HepG2 (cell line): ENCODE measurements around the gene THSD1. TPM values are rescaled to one million over a fixed set of nuclear protein-coding genes. Genes with fewer than 3 reads are reported as not detected.

ENCODE experiments used
- BATF2 ChIP-seq: sonication (generic); formaldehyde crosslinking; IDR thresholded peaks from 2 replicates; pipeline ENCODE4 v1.8.0; 2022; ENCODE audit warnings: mild to moderate bottlenecking, missing genetic modification reagents, moderate library complexity
- HOXD1 ChIP-seq: sonication (generic); formaldehyde crosslinking; IDR thresholded peaks from 2 replicates; pipeline ENCODE4 v1.5.0; 2020; ENCODE audit warnings: missing genetic modification reagents
- KIAA2018 ChIP-seq: sonication (generic); formaldehyde crosslinking; IDR thresholded peaks from 2 replicates; pipeline ENCODE4 v1.5.0; 2020; ENCODE audit warnings: mild to moderate bottlenecking, missing genetic modification reagents, borderline replicate concordance
- ZNF121 ChIP-seq: sonication (generic); formaldehyde crosslinking; IDR thresholded peaks from 2 replicates; pipeline ENCODE4 v1.5.0; 2020; ENCODE audit warnings: mild to moderate bottlenecking, missing genetic modification reagents
- ZNF710 ChIP-seq: sonication (generic); formaldehyde crosslinking; IDR thresholded peaks from 2 replicates; pipeline ENCODE4 v1.5.0; 2020; ENCODE audit warnings: mild to moderate bottlenecking, missing genetic modification reagents, borderline replicate concordance
- polyA plus RNA-seq, 8 experiments: library from polyadenylated mRNA; depleted of rRNA in 3 of 8; stranded (reverse) in 7 of 8; unstranded in 1 of 8; fragments of >200 nt; fragmentation: Illumina TruSeq in 4 of 8; extraction: Trizol in 4 of 8; gene quantifications; 2 replicates each; pipeline versions ENCODE4 v1.2.1 to v1.2.3, GENCODE V29; 2011 to 2016; ENCODE audit warnings: low read depth in 4 of 8, missing spikeins in 1 of 8, mixed read lengths in 1 of 8; ENCODE audit not compliant: insufficient read depth in 1 of 8
- total RNA-seq, 5 experiments: library from RNA; depleted of rRNA; stranded (reverse); fragments of >200 nt; fragmentation: Illumina TruSeq; extraction: Trizol; gene quantifications; 2 replicates each; pipeline ENCODE4 v1.2.3, GENCODE V29; 2016; ENCODE audit warnings: low read depth in 1 of 5
- TF ChIP-seq, protein P1 (sequence below): IDR thresholded peaks from 2 replicates; pipeline ENCODE4 v1.6.1; 2016
- TF ChIP-seq, protein P2 (sequence below): sonication (generic); formaldehyde crosslinking; IDR thresholded peaks from 2 replicates; pipeline ENCODE4 v1.5.1; 2020; ENCODE audit warnings: missing genetic modification reagents, mild to moderate bottlenecking, borderline replicate concordance
- TF ChIP-seq, protein P3 (sequence below): sonication (generic); formaldehyde crosslinking; IDR thresholded peaks from 2 replicates; pipeline ENCODE4 v1.4.0; 2020; ENCODE audit warnings: missing genetic modification reagents, mild to moderate bottlenecking, borderline replicate concordance
- TF ChIP-seq, protein P4 (sequence below): sonication (generic); formaldehyde crosslinking; IDR thresholded peaks from 2 replicates; pipeline ENCODE4 v1.8.0; 2023; ENCODE audit warnings: mild to moderate bottlenecking, missing genetic modification reagents

The THSD1 gene
- total and polyA plus RNA-seq, 2 of the 13 experiments (the other 11 are each of a cell fraction or from before 2014, with no cell fraction given), result 0.11 to 0.15 TPM

- TF ChIP-seq KIAA2018 (CRISPR knock-in tag) (no peak), ZNF710 (peak; percentile 85), HOXD1 (no peak), BATF2 (CRISPR knock-in tag) (0 out of 2 replicates have a peak, but pooled peaks have one; percentile 56), ZNF121 (no peak)
- TF ChIP-seq, protein P1, sequence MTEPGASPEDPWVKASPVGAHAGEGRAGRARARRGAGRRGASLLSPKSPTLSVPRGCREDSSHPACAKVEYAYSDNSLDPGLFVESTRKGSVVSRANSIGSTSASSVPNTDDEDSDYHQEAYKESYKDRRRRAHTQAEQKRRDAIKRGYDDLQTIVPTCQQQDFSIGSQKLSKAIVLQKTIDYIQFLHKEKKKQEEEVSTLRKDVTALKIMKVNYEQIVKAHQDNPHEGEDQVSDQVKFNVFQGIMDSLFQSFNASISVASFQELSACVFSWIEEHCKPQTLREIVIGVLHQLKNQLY (CRISPR knock-in tag), result no peak
- TF ChIP-seq, protein P2, sequence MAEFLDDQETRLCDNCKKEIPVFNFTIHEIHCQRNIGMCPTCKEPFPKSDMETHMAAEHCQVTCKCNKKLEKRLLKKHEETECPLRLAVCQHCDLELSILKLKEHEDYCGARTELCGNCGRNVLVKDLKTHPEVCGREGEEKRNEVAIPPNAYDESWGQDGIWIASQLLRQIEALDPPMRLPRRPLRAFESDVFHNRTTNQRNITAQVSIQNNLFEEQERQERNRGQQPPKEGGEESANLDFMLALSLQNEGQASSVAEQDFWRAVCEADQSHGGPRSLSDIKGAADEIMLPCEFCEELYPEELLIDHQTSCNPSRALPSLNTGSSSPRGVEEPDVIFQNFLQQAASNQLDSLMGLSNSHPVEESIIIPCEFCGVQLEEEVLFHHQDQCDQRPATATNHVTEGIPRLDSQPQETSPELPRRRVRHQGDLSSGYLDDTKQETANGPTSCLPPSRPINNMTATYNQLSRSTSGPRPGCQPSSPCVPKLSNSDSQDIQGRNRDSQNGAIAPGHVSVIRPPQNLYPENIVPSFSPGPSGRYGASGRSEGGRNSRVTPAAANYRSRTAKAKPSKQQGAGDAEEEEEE, result no peak
- TF ChIP-seq, protein P3, sequence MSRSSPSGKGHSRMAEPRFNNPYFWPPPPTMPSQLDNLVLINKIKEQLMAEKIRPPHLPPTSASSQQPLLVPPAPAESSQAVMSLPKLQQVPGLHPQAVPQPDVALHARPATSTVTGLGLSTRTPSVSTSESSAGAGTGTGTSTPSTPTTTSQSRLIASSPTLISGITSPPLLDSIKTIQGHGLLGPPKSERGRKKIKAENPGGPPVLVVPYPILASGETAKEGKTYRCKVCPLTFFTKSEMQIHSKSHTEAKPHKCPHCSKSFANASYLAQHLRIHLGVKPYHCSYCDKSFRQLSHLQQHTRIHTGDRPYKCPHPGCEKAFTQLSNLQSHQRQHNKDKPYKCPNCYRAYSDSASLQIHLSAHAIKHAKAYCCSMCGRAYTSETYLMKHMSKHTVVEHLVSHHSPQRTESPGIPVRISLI, result peak; percentile 35; the same call in 1 of the 2 replicates
- TF ChIP-seq, protein P4, sequence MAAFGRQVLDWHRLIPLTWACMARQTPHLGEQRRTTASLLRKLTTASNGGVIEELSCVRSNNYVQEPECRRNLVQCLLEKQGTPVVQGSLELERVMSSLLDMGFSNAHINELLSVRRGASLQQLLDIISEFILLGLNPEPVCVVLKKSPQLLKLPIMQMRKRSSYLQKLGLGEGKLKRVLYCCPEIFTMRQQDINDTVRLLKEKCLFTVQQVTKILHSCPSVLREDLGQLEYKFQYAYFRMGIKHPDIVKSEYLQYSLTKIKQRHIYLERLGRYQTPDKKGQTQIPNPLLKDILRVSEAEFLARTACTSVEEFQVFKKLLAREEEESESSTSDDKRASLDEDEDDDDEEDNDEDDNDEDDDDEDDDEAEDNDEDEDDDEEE (CRISPR knock-in tag), result peak; percentile 79
Observed at GRCh38 chr13:52450012-52450792, 44.2 kb upstream of the THSD1 start, which contains the start of gene VPS36 (continued).
